Calu3 (cell line): ENCODE results near the gene CTDP1. TPM values are rescaled to one million over a fixed set of nuclear protein-coding genes. Genes with fewer than 3 reads are reported as not detected.

Source experiments
- BruUV-seq: library from RNA; stranded (reverse); fragments of 400-500 nt; replicated peaks from 2 replicates; lab custom pipeline; 2021; lab: Mats Ljungman, UMichigan
- CTCF ChIA-PET: fragments of 300-600 bp; sonication (Branson Sonifier 250); formaldehyde crosslinking; loops from one replicate; lab custom pipeline; 2022; ENCODE audit warnings: antibody characterized with exemption; lab: Charles Lee
- DNase-seq: peaks from one replicate; pipeline ENCODE4 v3.0.0; 2022
- H3K27ac Mint-ChIP-seq: one replicate; pipeline ENCODE4 v1.8.0; 2022; ENCODE audit warnings: mixed read lengths; ENCODE audit not compliant: unreplicated experiment
- H3K27me3 Mint-ChIP-seq: one replicate; pipeline ENCODE4 v1.8.0; 2022; ENCODE audit warnings: mixed read lengths; ENCODE audit not compliant: unreplicated experiment
- H3K36me3 Mint-ChIP-seq: one replicate; pipeline ENCODE4 v1.8.0; 2022; ENCODE audit warnings: mild to moderate bottlenecking, moderate library complexity, mixed read lengths; ENCODE audit not compliant: insufficient read depth, unreplicated experiment
- H3K4me1 Mint-ChIP-seq: one replicate; pipeline ENCODE4 v1.8.0; 2022; ENCODE audit warnings: mild to moderate bottlenecking, low read depth, mixed read lengths; ENCODE audit not compliant: unreplicated experiment
- H3K4me3 Mint-ChIP-seq: one replicate; pipeline ENCODE4 v1.8.0; 2022; ENCODE audit warnings: mild to moderate bottlenecking, low read depth, moderate library complexity, mixed read lengths; ENCODE audit not compliant: unreplicated experiment
- H3K9me3 Mint-ChIP-seq: one replicate; pipeline ENCODE4 v1.8.0; 2022; ENCODE audit warnings: low read depth, mixed read lengths; ENCODE audit not compliant: unreplicated experiment
- CTCF ChIP-seq: fragments of 200-600 bp; IDR thresholded peaks from one replicate; pipeline ENCODE4 v1.8.0; 2022; ENCODE audit warnings: antibody characterized with exemption; ENCODE audit not compliant: unreplicated experiment
- intact Hi-C: fragments of 100-400 bp; cut with micrococcal nuclease; formaldehyde crosslinking; loops from one replicate; pipeline ENCODE4 v1.10.0; 2022; ENCODE audit not compliant: unreplicated experiment
- total RNA-seq: library from RNA; stranded (reverse); gene quantifications from 2 replicates; pipeline ENCODE4 v1.2.3, GENCODE V29; 2022

CTDP1 gene
- total RNA-seq, 1 experiment from 2014 or later: 15.6 TPM

GRCh38 chr18:79643054-79643984, 36.3 kb upstream of the CTDP1 start:
- intact Hi-C loops: no loop called here
- no peak for DNase-seq
- no peak for TF ChIP-seq CTCF
- no peaks in the 10 kb centered on the region for H3K4me1 Mint-ChIP-seq
- no peak overlapping the region for H3K27ac Mint-ChIP-seq
- no peaks in the 10 kb centered on the region for H3K36me3 Mint-ChIP-seq
- BruUV-seq: no TSS peak
- no peaks in the 10 kb centered on the region for H3K27me3 Mint-ChIP-seq
- no peaks in the 10 kb centered on the region for H3K9me3 Mint-ChIP-seq
- H3K4me3 Mint-ChIP-seq: no peak overlapping the region
- CTCF ChIA-PET: no interaction called here

DNA sequence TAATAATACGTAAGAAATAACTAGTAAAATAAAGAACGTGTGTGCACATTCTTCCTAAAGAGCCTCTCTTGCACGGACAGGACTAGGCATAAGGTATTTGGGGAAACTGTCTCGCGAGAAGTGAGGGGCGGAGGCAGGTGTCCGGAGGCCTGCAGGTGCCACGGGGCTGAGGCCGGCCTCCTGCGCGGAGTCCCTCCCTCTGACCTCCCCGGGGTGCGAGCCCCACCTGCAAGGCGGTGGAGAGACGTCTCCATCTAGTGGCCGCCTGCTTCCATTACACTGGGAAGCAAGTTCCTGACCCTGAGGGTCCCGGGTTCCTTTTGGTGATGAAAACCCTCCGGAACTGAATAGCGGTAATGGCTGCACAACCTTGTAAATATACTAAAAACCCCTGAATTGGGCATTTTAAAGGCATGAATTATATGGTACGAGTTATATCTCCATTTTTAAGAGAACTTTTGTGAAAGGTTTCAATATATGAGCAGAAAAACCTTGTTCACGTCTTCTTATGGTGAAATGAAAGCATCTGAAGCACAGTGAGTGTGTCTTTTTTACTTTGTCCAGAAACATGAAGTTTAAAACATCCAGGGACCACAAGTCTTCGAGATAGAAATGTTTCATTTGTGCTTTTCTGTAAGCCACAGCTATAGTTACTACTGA, 35.5 kb upstream of the CTDP1 start:
- Mint-ChIP-seq H3K36me3 (no peaks in the 10 kb centered on the region), H3K4me1 (no peaks in the 10 kb centered on the region), H3K27ac (no peak overlapping the region), H3K27me3 (no peaks in the 10 kb centered on the region), H3K9me3 (no peaks in the 10 kb centered on the region), H3K4me3 (no peak overlapping the region)
- no TSS peak for BruUV-seq
- intact Hi-C loops: loop anchor here (1.0 kb wide), 1 partner anchor 263 kb away; no protein-coding TSS in a partner anchor
- TF ChIP-seq CTCF: peak; percentile 86
- CTCF ChIA-PET: no interaction called here
- DNase-seq: peak; percentile 72

DNA sequence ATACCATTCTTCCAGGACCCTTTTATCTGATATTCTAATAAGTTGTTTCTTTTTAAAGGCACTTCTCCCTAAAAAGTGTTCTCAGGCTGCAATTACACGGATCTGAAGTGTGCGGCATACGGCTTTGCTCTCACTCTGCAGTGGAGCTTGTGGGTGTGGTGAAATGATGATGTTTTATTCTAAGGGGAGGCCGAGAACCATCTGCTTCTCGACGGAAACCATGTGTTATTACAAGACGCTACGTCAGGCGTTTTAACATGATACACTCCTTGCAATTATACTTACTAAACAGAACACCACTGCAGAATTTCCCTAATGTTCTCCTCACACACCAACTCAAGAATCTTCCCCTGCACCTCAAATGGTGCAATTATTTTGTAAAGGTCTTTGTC, 34.9 kb upstream of the CTDP1 start:
- H3K4me3 Mint-ChIP-seq: no peak overlapping the region
- DNase-seq: no peak
- BruUV-seq: no TSS peak
- no peak overlapping the region for H3K27ac Mint-ChIP-seq
- no peaks in the 10 kb centered on the region for H3K9me3 Mint-ChIP-seq
- H3K27me3 Mint-ChIP-seq: no peaks in the 10 kb centered on the region
- TF ChIP-seq CTCF: no peak
- no peaks in the 10 kb centered on the region for H3K4me1 Mint-ChIP-seq
- no peaks in the 10 kb centered on the region for H3K36me3 Mint-ChIP-seq
- intact Hi-C loops: loop anchor here (1.0 kb wide), 1 partner anchor 263 kb away; no protein-coding TSS in a partner anchor
- CTCF ChIA-PET: no interaction called here

GRCh38 chr18:79645291-79645983, 34.2 kb upstream of the CTDP1 start:
- no peaks in the 10 kb centered on the region for H3K27me3 Mint-ChIP-seq
- BruUV-seq: no TSS peak
- no peak overlapping the region for H3K27ac Mint-ChIP-seq
- H3K9me3 Mint-ChIP-seq: no peaks in the 10 kb centered on the region
- H3K36me3 Mint-ChIP-seq: no peaks in the 10 kb centered on the region
- TF ChIP-seq CTCF: no peak
- CTCF ChIA-PET: no interaction called here
- H3K4me3 Mint-ChIP-seq: no peak overlapping the region
- no peaks in the 10 kb centered on the region for H3K4me1 Mint-ChIP-seq
- intact Hi-C loops: no loop called here
- no peak for DNase-seq
